Subcutaneous abdominal adipose tissue (tissue), 5 donors: ENCODE results near the gene ITPRIPL2.

ENCODE experiments used
- H3K27ac ChIP-seq: one replicate; pipeline ENCODE4 v1.7.0; 2013; ENCODE audit warnings: low read depth, mild to moderate bottlenecking, inconsistent platforms, low read length, moderate library complexity
- H3K27me3 ChIP-seq, 5 donors: one replicate each; pipeline ENCODE4 v1.7.0; 2013; ENCODE audit warnings: low read length in 5 of 5, inconsistent platforms in 1 of 5; ENCODE audit not compliant: control insufficient read depth in 5 of 5, insufficient read depth in 4 of 5
- H3K36me3 ChIP-seq, 5 donors: one replicate each; pipeline ENCODE4 v1.7.0; 2013; ENCODE audit warnings: low read length in 5 of 5; ENCODE audit not compliant: control insufficient read depth in 5 of 5, insufficient read depth in 5 of 5
- H3K4me1 ChIP-seq, 5 donors: one replicate each; pipeline ENCODE4 v1.7.0; 2013; ENCODE audit warnings: low read length in 5 of 5, mild to moderate bottlenecking in 3 of 5, moderate library complexity in 1 of 5; ENCODE audit not compliant: control insufficient read depth in 5 of 5, insufficient read depth in 5 of 5
- H3K4me3 ChIP-seq, 5 donors: one replicate each; pipeline ENCODE4 v1.7.0; 2013; ENCODE audit warnings: low read length in 5 of 5, low read depth in 1 of 5
- H3K9ac ChIP-seq, 5 donors: one replicate each; pipeline ENCODE4 v1.7.0; 2013; ENCODE audit warnings: low read length in 5 of 5, mild to moderate bottlenecking in 4 of 5, moderate library complexity in 3 of 5
- H3K9me3 ChIP-seq, 5 donors: one replicate each; pipeline ENCODE4 v1.7.0; 2013; ENCODE audit warnings: low read length in 5 of 5; ENCODE audit not compliant: control insufficient read depth in 5 of 5
- donor health status: healthy.
- donor health status: healthy.
- donor health status: healthy.
- donor health status: healthy.
- donor health status: healthy.

The ITPRIPL2 gene

DNA sequence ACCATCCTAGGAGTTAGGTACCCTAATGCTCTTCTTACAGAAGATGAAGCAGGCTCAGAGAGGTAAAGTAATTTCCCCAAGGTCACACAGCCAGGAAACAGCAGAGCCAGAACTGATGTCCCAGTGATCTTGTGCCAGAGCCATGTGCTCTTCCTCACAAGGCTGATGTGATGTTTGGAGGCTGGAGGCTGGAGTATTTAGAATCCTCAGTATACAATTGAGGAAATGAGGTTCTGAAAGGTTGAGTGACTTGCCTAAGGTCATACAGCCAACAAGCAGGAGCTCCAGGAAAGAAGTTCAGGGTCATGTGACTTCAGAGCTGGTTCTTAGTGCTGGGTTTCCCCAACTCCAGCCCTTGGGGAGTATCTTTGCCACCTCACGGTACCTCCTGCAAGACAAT, 18.5 kb downstream of the ITPRIPL2 start:
- peak overlapping the region; percentile 53 for H3K27ac ChIP-seq
- peaks cover 14 to 71% (median 56%) of the 10 kb centered on the region in 5 donors for H3K4me1 ChIP-seq
- H3K9me3 ChIP-seq: no peaks in the 10 kb centered on the region

DNA sequence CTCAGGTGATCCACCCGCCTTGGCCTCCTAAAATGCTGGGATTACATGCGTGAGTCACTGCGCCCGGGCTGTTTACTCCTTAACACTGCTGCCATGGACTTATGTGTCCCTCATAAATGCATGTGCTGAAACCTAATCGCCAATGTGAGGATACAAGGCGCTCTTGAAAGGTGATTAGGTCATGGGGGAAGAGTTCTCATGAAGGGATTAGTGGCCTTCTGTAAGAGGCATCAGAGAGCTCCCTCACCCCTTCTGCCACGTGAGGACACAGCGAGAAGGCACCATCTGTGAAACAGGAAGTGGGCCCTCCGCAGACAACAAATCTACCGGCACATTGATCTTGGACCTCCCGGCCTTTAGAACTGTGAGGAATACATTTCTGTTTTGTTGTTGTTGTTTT, 19.1 kb downstream of the ITPRIPL2 start:
- H3K9ac ChIP-seq: no peak overlapping the region
- H3K4me1 ChIP-seq: peaks cover 18 to 71% (median 61%) of the 10 kb centered on the region in 5 donors
- H3K27me3 ChIP-seq: no peaks in the 10 kb centered on the region
- no peak overlapping the region for H3K4me3 ChIP-seq
- no peaks in the 10 kb centered on the region for H3K36me3 ChIP-seq
- peak overlapping the region; percentile 53 for H3K27ac ChIP-seq
- no peaks in the 10 kb centered on the region for H3K9me3 ChIP-seq

More for the DNA sequence above, 18.5 kb downstream of the ITPRIPL2 start:
- peak overlapping the region in 1 of 5 donors; percentile 4 for H3K9ac ChIP-seq
- H3K36me3 ChIP-seq: no peaks in the 10 kb centered on the region
- H3K27me3 ChIP-seq: no peaks in the 10 kb centered on the region
- H3K4me3 ChIP-seq: no peak overlapping the region

DNA sequence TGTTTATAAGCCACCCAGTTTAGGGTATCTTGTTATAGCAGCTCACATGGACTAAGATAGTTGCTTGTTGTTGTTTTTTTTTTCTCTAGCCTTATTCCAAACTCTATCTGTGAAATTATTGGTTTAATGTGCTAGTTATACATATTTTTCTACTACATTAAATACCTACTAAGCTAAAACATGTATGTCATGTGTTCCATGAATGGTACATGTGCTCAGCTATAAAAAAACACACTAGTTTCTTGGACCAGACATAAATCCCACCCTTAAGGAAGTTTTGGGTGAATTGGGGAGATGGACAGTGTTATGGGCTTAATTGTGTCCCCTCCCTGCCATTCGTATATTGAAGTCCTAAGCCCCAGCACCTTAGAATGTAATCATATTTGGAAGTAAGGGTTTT, 19.8 kb downstream of the ITPRIPL2 start:
- Histone ChIP-seq H3K36me3 (no peaks in the 10 kb centered on the region), H3K9ac (no peak overlapping the region), H3K4me3 (no peak overlapping the region), H3K27me3 (no peaks in the 10 kb centered on the region), H3K4me1 (peaks cover 20 to 72% (median 67%) of the 10 kb centered on the region in 5 donors), H3K9me3 (no peaks in the 10 kb centered on the region), H3K27ac (no peak overlapping the region)

- Histone ChIP-seq H3K36me3 (no peaks in the 10 kb centered on the region), H3K9me3 (no peaks in the 10 kb centered on the region), H3K27me3 (no peaks in the 10 kb centered on the region), H3K4me1 (peaks cover 21 to 70% (median 64%) of the 10 kb centered on the region in 5 donors), H3K9ac (no peak overlapping the region), H3K27ac (peak overlapping the region; percentile 17), H3K4me3 (no peak overlapping the region)
Measured at GRCh38 chr16:19135201-19135842, 21.6 kb downstream of the ITPRIPL2 start.

DNA sequence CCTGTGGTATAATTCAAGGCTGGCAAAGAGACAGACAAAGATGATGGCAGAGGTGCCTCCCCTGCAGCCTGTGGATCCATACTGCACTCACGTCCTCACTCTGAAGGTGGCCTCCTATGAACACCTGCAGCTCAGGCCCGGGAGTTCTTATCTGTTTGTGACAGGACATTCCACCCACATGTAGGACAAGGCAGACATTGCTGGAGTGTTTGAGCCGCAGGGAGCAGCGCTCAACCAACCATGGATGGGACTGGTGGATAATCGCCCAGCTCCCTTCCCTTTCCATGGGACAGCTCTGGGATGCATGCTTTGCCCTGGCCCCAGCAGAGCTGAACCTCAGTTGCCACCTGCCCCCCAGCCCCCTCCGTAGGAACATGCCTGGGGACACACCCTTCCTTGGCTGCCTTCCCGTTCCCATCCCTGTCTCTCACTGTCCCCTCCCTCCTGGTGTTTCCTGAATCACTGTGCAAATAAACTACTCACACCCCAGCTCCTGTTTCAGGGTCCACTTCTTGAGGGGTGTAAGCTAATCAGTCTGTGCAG, 22.2 kb downstream of the ITPRIPL2 start:
- H3K9me3 ChIP-seq: no peaks in the 10 kb centered on the region
- peak overlapping the region in 1 of 5 donors; percentile 21 for H3K9ac ChIP-seq
- H3K4me1 ChIP-seq: peaks cover 21 to 67% (median 58%) of the 10 kb centered on the region in 5 donors
- H3K36me3 ChIP-seq: no peaks in the 10 kb centered on the region
- H3K27me3 ChIP-seq: no peaks in the 10 kb centered on the region
- no peak overlapping the region for H3K27ac ChIP-seq
- no peak overlapping the region for H3K4me3 ChIP-seq

DNA sequence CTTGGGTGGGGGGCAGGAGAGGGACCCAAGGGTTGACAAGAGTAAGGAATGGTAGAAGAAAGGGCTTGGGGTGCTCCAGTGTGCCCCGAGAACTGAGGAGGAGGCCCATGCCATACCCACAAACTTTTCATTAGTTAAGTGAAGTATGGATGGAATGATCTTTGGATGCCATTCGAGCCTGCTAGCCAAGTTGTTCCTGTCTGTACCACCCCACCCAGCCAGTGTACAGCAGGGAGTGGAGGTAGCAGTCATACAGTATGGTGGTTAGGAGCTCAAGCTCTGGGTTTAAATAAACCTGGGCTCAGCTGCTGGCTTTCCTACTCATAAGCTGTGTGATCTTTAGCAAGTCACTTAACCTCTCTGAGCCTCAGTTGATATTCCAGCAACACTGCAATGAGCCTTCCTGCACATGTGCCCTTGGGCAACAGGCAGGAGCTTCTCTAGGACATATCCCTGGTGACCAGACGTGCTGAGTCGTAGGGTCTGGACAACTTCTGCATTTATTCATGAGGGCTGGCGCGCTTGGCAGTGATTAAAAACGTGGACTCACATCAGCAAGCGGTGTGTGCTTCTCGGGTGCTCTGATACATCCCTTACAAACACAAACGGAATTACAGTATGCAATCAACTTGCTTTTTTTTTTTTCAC, 22.9 kb downstream of the ITPRIPL2 start:
- no peaks in the 10 kb centered on the region for H3K27me3 ChIP-seq
- H3K9me3 ChIP-seq: no peaks in the 10 kb centered on the region
- H3K4me1 ChIP-seq: peaks cover 18 to 60% (median 51%) of the 10 kb centered on the region in 5 donors
- peak overlapping the region in 2 of 5 donors; percentile 37 to 42 for H3K9ac ChIP-seq
- H3K36me3 ChIP-seq: no peaks in the 10 kb centered on the region
- peak overlapping the region; percentile 74 for H3K27ac ChIP-seq
- H3K4me3 ChIP-seq: peak overlapping the region in 2 of 5 donors; percentile 25

DNA sequence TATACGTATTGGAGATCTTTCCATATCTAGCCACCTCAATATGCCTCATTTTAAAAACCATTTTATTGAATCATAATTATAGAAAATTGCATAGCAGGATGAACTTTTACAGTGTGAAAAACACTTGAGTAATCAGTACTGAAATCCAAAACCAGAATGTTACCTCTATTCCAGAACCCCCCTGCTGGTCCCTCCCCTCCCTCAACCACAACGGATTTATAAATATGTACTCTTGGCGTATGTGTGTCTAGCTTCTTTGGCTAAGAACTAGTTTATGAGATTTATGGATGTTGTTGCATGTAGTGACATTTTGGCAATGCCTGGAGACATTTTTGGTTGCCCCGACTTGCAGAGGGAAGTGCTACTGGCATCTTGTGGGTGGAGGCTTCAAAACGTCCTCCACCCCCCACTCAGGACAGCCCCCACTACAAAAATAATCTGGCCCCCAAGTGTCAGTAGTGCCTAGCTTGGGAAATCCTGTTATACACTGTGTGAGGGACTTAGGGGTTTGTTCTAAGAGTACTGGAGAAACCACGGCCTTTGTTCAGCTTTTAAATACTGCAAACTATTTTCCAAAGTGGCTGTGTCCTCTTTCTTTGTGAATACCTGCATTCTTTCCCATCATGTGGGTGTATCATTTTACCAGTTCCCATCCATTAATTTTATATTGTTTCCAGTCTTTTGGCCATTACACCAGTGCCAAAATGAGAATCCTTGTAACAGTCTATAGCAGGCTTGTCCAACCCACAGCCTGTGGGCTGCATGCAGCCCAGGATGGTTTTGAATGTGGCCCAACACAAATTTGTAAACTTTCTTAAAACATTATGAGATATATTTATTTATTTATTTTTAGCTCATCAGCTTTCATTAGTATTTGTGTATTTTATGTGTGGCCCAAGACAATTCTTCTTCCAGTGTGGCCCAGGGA, 23.7 kb downstream of the ITPRIPL2 start:
- Histone ChIP-seq H3K4me3 (no peak overlapping the region), H3K27ac (peak overlapping the region; percentile 74), H3K9me3 (no peaks in the 10 kb centered on the region), H3K4me1 (peaks cover 18 to 52% (median 44%) of the 10 kb centered on the region in 5 donors), H3K36me3 (no peaks in the 10 kb centered on the region), H3K27me3 (no peaks in the 10 kb centered on the region), H3K9ac (no peak overlapping the region)

DNA sequence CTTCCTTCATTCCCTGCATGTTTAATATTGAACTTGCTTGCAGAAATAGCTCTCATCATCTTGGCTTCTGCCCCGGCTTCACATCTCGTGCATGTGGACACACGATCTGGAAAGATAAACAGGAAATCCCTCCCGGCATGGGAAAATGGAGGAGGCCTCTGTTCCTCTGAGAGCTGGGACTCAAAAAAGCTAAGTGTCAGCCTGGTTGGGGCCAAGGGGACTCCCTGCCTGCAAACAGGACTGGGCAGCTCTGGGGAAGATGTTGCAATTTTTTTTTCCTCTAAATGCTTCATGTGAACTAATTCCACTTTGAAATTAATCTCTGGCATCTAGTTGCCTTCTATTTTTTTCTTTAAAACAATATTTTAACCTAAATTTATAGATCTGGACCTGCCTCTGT, 24.8 kb downstream of the ITPRIPL2 start:
- Histone ChIP-seq H3K4me3 (no peak overlapping the region), H3K36me3 (no peaks in the 10 kb centered on the region), H3K9ac (no peak overlapping the region), H3K9me3 (no peaks in the 10 kb centered on the region), H3K27me3 (no peaks in the 10 kb centered on the region), H3K27ac (peak overlapping the region; percentile 55), H3K4me1 (peaks cover 20 to 56% (median 51%) of the 10 kb centered on the region in 5 donors)

DNA sequence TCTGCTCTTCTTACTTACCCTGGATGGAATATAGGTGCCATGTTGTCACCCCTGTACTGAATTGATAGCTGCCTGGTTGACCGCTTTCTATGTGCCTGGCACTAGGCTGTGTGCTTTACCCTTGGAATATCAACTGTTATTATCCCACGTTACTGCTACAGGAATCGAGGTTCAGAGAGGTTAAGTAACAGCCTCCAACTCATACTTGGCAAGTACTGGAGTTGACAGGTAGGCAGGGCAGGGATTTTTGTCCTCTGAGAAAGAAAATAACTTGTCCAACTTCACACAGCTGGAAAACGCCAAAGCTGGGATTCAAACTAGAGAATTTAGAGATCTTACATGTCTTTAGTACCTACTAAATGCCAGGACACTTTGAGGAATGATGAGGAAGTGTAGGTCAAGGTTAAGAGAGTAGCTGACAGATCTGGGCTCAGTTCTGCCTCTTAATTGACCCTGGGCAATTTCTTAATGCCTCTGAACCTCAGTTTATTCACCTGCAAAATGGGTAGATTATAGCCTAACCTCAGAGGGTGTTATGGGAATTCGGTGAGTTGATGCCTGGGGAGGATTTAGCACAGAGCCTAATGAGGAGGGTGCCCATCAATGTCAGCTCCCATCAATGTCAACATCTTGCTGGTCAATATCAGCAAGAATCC, 25.8 kb downstream of the ITPRIPL2 start:
- H3K36me3 ChIP-seq: no peaks in the 10 kb centered on the region
- peaks cover 20 to 58% (median 52%) of the 10 kb centered on the region in 5 donors for H3K4me1 ChIP-seq
- H3K4me3 ChIP-seq: no peak overlapping the region
- H3K9ac ChIP-seq: no peak overlapping the region
- no peaks in the 10 kb centered on the region for H3K27me3 ChIP-seq
- no peaks in the 10 kb centered on the region for H3K9me3 ChIP-seq
- H3K27ac ChIP-seq: peak overlapping the region; percentile 55
